ENCODE measurements around the gene RIN3.

DNA sequence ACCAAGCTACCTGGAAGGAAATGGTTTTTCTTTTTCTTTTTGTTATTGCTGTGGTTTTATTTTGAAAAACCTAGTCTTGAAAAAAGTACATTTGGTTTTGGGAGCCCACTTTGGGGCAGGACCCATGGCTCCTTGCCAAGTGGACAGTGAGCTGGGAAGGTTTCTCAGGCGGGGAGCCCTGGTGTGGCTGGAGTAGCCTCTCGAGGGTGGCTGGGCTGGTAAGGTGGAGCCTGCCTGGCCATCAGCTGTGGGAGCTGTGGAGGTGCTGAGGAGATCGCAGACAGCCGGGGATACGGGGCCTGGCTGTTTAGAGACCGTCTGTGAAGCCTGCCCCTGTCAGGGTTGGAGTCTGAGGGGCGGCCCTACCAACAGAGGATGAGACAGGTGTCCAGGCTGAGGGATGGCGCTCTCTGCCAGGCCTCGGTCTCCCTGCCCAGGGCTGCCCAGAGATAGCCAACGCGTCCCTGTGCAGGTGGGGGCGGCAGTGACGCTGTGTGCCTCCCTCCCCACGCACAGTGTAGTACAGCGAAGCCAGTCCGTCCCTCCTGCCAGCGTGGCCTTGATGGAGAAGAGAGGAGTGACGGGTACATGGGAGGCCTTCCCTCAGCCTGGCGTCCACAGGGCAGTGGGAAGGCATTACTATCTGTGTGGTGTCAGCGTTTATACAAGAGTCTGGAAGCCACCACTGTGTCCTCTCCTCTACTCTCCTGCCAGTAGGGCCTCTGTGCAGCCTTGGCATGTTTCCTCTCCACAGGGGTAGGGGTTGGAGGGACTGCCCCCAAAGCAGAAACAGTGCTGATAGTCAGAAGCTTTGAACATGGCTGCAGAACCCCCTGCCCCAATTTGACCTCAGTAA lies 5.9 kb downstream of the RIN3 start:
- TF ChIP-seq FOXA1 (IDR thresholded peaks at IDR 0.05) (no peak), FOXK2 (IDR thresholded peaks at IDR 0.05) (no peak), ZNF384 (IDR thresholded peaks at IDR 0.05) (no peak), BHLHE40 (IDR thresholded peaks at IDR 0.05; ENCODE audit: borderline replicate concordance) (no peak), CTBP1 (IDR thresholded peaks at IDR 0.05; ENCODE audit: borderline replicate concordance) (no peak), FOXM1 (IDR thresholded peaks at IDR 0.05; ENCODE audit: borderline replicate concordance) (no peak), ELF4 (IDR thresholded peaks at IDR 0.05) (no peak), LEF1 (IDR thresholded peaks at IDR 0.05; ENCODE audit: borderline replicate concordance) (no peak)
